NCI-H748 treated with DMSO at 0.1 percent for 48 hours (cell line): ENCODE measurements around the gene APLN.

ENCODE experiments used
- DNase-seq: peaks from one replicate; lab custom pipeline; 2025; lab: John Stamatoyannopoulos, UW

Gene APLN

GRCh38 chrX:129659861-129660260 is 5.1 kb upstream of the APLN start:
- DNase-seq: no peak

GRCh38 chrX:129659141-129659540 is 4.4 kb upstream of the APLN start:
- no peak for DNase-seq

GRCh38 chrX:129658429-129658828 is 3.7 kb upstream of the APLN start:
- no peak for DNase-seq

- DNase-seq: no peak
Observed at GRCh38 chrX:129655547-129656249, 942 bp upstream of the APLN start.

- no peak for DNase-seq
Observed at GRCh38 chrX:129653971-129654651, 645 bp downstream of the APLN start.

GRCh38 chrX:129653181-129653970 is 1.4 kb downstream of the APLN start:
- no peak for DNase-seq

- DNase-seq: no peak
Observed at GRCh38 chrX:129652565-129653169, 2.1 kb downstream of the APLN start.

- no peak for DNase-seq
Observed at GRCh38 chrX:129651756-129652564, 2.8 kb downstream of the APLN start.

GRCh38 chrX:129650821-129651510 is 3.8 kb downstream of the APLN start:
- DNase-seq: no peak

- DNase-seq: no peak
Observed at GRCh38 chrX:129650183-129650689, 4.5 kb downstream of the APLN start.

- DNase-seq: no peak
Observed at GRCh38 chrX:129649268-129650182, 5.2 kb downstream of the APLN start.

GRCh38 chrX:129648514-129649267 is 6.1 kb downstream of the APLN start:
- no peak for DNase-seq

- no peak for DNase-seq
Observed at GRCh38 chrX:129647418-129648410, 7.0 kb downstream of the APLN start.

- DNase-seq: no peak
Observed at GRCh38 chrX:129646566-129647417, 8.0 kb downstream of the APLN start.

GRCh38 chrX:129642641-129643040 is 12.1 kb downstream of the APLN start:
- DNase-seq: no peak

GRCh38 chrX:129641941-129642340 is 12.8 kb downstream of the APLN start:
- DNase-seq: no peak

- DNase-seq: no peak
Observed at GRCh38 chrX:129641469-129641868, 13.3 kb downstream of the APLN start.
